ENCODE results near the gene PCAT6. TPM values are rescaled to one million over a fixed set of nuclear protein-coding genes. Genes with fewer than 3 reads are reported as not detected.

Gene PCAT6
- total and polyA plus RNA-seq, 2 experiments from 2014 or later: 7.2 to 28.1 TPM

- H3K36me3 Mint-ChIP-seq (ENCODE audit: low read depth): peaks cover 16% of the 10 kb centered on the region
- DNase-seq (ENCODE audit: low spot score): peak; percentile 31
- Histone ChIP-seq H3K27me3 (ENCODE audit: insufficient read depth) (no peaks in the 10 kb centered on the region), H3K9me2 (ENCODE audit: insufficient read depth) (no peaks in the 10 kb centered on the region), H2AFZ (no peak overlapping the region), H3K36me3 (ENCODE audit: insufficient read depth) (no peaks in the 10 kb centered on the region), H3K79me2 (replicated peaks; ENCODE audit: insufficient read depth) (peaks cover 97% of the 10 kb centered on the region), H4K20me1 (replicated peaks; ENCODE audit: insufficient read depth) (peaks cover 59% of the 10 kb centered on the region), H3K4me3 (no peak overlapping the region), H3F3A (replicated peaks; ENCODE audit: low read depth) (0 out of 2 replicates have a peak, but pooled peaks cover 5% of the 10 kb centered on the region), H3K4me1 (ENCODE audit: insufficient read depth) (peaks cover 50% of the 10 kb centered on the region), H3K27ac (ENCODE audit: low read depth) (peak overlapping the region; percentile 16; the same call in 1 of the 2 replicates), H3K4me2 (peak overlapping the region; percentile 89; the same call in 1 of the 2 replicates)
- H3K9me3 Mint-ChIP-seq: no peaks in the 10 kb centered on the region
- H3K27me3 Mint-ChIP-seq (ENCODE audit: insufficient read depth, low read depth, poor library complexity): no peaks in the 10 kb centered on the region
- H3K4me1 Mint-ChIP-seq: peaks cover 48% of the 10 kb centered on the region
- H3K27ac Mint-ChIP-seq: peak overlapping the region; percentile 19; the same call in 1 of the 2 replicates
- peak overlapping the region; percentile 31; the same call in 1 of the 3 replicates for H3K4me3 Mint-ChIP-seq
- no peak for ATAC-seq
- TF ChIP-seq, protein P1, sequence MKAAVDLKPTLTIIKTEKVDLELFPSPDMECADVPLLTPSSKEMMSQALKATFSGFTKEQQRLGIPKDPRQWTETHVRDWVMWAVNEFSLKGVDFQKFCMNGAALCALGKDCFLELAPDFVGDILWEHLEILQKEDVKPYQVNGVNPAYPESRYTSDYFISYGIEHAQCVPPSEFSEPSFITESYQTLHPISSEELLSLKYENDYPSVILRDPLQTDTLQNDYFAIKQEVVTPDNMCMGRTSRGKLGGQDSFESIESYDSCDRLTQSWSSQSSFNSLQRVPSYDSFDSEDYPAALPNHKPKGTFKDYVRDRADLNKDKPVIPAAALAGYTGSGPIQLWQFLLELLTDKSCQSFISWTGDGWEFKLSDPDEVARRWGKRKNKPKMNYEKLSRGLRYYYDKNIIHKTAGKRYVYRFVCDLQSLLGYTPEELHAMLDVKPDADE (IDR thresholded peaks at IDR 0.05): no peak
- TF ChIP-seq EZH2 (IDR thresholded peaks at IDR 0.05; ENCODE audit: low read depth, unreplicated experiment): no peak
- TF ChIP-seq, protein P2, sequence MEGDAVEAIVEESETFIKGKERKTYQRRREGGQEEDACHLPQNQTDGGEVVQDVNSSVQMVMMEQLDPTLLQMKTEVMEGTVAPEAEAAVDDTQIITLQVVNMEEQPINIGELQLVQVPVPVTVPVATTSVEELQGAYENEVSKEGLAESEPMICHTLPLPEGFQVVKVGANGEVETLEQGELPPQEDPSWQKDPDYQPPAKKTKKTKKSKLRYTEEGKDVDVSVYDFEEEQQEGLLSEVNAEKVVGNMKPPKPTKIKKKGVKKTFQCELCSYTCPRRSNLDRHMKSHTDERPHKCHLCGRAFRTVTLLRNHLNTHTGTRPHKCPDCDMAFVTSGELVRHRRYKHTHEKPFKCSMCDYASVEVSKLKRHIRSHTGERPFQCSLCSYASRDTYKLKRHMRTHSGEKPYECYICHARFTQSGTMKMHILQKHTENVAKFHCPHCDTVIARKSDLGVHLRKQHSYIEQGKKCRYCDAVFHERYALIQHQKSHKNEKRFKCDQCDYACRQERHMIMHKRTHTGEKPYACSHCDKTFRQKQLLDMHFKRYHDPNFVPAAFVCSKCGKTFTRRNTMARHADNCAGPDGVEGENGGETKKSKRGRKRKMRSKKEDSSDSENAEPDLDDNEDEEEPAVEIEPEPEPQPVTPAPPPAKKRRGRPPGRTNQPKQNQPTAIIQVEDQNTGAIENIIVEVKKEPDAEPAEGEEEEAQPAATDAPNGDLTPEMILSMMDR (conservative IDR thresholded peaks at IDR 0.05; ENCODE audit: low read depth in 2 of 2): no peak
- TF ChIP-seq, protein P3, sequence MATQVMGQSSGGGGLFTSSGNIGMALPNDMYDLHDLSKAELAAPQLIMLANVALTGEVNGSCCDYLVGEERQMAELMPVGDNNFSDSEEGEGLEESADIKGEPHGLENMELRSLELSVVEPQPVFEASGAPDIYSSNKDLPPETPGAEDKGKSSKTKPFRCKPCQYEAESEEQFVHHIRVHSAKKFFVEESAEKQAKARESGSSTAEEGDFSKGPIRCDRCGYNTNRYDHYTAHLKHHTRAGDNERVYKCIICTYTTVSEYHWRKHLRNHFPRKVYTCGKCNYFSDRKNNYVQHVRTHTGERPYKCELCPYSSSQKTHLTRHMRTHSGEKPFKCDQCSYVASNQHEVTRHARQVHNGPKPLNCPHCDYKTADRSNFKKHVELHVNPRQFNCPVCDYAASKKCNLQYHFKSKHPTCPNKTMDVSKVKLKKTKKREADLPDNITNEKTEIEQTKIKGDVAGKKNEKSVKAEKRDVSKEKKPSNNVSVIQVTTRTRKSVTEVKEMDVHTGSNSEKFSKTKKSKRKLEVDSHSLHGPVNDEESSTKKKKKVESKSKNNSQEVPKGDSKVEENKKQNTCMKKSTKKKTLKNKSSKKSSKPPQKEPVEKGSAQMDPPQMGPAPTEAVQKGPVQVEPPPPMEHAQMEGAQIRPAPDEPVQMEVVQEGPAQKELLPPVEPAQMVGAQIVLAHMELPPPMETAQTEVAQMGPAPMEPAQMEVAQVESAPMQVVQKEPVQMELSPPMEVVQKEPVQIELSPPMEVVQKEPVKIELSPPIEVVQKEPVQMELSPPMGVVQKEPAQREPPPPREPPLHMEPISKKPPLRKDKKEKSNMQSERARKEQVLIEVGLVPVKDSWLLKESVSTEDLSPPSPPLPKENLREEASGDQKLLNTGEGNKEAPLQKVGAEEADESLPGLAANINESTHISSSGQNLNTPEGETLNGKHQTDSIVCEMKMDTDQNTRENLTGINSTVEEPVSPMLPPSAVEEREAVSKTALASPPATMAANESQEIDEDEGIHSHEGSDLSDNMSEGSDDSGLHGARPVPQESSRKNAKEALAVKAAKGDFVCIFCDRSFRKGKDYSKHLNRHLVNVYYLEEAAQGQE (IDR thresholded peaks at IDR 0.05; ENCODE audit: unreplicated experiment): no peak
- TF ChIP-seq ZNF114 (CRISPR knock-in tag; IDR thresholded peaks at IDR 0.05): no peak
- TF ChIP-seq NANOG (IDR thresholded peaks at IDR 0.05; ENCODE audit: borderline replicate concordance): no peak
- TF ChIP-seq STAT1 (IDR thresholded peaks at IDR 0.05; ENCODE audit: unreplicated experiment): no peak
- TF ChIP-seq ZNF331 (CRISPR knock-in tag; IDR thresholded peaks at IDR 0.05; ENCODE audit: low read depth): no peak
- TF ChIP-seq POLR2AphosphoS5 (IDR thresholded peaks at IDR 0.05; ENCODE audit: low read depth): no peak
Observed at GRCh38 chr1:202802998-202803932, 7.5 kb upstream of the PCAT6 start.
